NCI-H526 treated with DMSO at 0.1 percent for 48 hours (cell line): Measurements from ENCODE around the gene SPAG17.

Experiments
- DNase-seq: peaks from one replicate; lab custom pipeline; 2025; lab: John Stamatoyannopoulos, UW

The SPAG17 gene

DNA sequence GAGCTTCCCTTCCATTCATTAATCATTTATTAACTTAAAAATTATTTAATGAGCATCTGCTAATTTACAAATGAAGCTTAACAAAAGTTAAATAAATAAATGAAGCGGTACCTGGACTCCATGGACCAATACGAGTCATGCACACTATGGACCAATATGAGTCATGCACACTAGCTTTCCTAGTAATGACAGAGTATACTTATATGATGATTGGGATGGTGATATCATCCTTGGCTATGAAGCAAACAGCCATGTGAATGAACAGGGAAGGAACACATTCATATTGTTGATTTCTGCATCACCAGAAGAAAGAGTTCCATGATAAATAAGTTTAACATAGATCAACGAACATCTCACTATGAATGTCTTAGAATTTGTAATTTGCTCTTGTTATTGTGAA, 109.9 kb downstream of the SPAG17 start:
- no peak for DNase-seq

- no peak for DNase-seq
Observed at GRCh38 chr1:118073648-118074435, 111.2 kb downstream of the SPAG17 start.

GRCh38 chr1:118049981-118050380, 135.0 kb downstream of the SPAG17 start:
- no peak for DNase-seq

DNA sequence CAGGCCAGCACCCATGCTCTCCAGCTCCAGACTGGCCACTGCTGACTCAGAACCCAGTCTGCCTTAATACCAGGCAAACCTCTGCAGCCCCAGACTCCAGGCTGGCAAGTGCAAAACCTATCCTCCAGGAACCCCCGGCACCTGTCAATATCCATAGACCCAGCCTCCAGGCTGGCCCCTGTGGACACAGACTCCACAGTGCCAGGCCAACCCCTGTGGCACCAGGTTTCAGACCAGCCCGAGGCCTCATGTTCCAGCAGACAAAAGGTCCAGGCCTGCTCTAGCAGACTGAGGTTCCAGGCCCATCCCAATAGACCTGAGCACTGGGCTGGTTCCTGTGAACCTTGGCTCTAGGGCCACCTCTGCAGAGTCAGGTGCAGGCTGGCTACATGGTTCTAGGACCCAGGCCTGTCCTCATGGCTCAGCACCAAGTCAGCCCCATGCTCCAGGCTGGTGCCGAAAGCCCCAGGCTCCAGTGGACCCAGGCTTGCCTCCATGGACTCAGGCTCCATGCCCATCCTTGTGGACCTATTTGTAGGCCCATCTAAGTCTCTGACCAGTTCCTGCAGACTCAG, 137.3 kb downstream of the SPAG17 start:
- DNase-seq, result no peak

DNA sequence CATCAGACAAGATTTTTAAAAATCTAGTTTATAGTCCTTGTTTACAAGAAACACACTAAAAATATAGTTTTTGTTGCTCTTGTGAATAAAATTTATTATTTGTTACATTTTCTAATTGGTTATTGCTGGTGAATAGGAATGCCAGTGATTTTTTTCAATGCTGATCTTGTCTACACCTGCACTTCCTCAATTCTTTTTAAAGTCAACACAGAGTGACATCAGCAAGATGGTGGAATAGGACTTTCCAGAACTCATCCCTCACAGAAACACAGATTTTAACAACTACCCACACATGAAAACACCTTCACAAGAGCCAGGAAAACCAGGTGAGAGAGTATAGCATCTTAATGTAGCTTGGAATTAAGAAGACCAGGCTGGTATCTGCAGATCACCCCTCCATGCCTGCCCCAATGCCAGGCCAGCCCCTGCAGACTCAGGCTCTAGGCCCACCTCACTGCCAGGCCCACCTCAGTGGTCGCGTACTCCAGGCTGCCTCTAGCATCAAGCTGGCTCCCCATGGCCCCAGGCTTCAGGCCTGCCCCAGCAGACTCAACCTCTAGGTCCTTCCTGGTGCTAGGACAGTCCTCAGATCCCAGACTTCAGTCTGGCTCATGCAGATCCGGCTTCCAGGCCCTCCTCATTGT, 137.9 kb downstream of the SPAG17 start:
- no peak for DNase-seq

GRCh38 chr1:118043624-118044023, 141.4 kb downstream of the SPAG17 start:
- no peak for DNase-seq

DNA sequence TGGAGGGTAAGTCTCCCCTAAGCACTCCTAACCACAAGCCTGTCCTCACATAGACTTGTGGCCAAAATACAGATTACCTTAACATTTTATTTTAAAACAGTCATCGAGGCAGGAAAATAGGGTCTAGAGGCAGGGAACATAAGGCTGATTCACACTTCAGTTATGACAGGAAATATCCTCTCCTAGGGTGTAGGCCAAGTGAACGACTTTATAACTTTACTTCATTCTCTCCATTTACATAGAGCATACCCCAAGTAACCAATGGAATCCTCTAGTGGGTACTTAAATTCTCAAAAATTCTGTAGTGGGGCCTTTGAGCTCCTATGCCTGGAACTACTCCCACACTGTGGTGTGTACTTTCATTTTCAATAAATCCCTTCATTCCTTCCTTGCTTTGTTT, 142.5 kb downstream of the SPAG17 start:
- DNase-seq, result no peak

- no peak for DNase-seq
Observed at GRCh38 chr1:118039170-118039569, 145.9 kb downstream of the SPAG17 start.

DNA sequence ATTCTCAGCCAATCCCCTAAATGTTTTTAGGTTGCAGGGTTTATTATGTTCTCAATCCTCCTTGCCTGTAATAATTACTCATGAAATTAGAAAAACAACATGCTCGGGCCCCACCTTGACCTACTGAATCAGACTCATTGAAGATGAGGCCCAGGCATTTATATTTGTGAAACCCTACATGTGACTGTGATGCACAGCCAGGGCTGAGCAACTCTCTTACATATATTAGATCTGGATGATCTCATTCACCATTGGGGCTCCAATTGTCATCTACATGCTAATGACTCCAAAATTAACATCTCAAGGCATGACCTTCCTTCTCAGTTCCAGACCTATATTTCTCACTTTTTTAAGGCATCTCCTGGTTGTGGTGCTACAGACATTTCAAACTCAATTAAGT, 152.1 kb downstream of the SPAG17 start:
- DNase-seq, result no peak

DNA sequence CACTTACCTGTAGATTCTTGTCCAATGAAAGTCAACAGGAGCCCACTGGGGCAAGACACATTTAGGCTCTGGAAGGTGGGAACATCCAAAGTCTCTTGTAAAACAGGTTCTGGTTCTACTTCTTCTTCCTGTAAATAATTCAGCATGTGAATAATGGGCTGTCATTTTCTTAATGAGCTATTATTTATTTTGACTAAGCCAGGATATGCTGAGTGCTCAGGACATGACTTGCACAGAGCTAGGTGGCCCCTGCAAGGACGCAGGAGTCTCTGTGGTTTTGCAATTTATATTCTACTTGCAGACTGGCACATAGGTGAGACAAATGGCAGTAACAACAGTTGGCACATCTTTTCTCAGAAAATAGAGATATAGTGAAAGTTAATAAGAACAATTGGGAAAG, 156.8 kb downstream of the SPAG17 start:
- DNase-seq, result no peak

DNA sequence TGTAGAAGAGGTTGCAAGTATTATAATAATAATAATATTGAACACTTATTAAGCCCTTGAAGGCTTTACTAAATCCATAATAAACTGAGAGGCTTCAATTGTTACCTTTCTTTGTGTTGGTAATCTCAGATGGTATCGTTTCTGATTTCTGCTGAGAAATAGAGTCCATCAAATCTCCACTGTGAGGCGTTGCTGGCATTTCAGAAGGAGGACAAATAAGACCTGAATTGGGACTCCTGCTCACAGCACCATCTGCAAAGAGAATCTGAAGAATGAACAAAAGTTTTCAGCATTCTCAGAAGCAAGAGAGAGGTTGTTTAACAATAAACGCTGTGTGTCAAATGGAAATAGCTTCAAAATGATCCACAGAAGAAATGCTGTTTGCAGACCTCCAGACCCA, 161.8 kb downstream of the SPAG17 start:
- no peak for DNase-seq

DNA sequence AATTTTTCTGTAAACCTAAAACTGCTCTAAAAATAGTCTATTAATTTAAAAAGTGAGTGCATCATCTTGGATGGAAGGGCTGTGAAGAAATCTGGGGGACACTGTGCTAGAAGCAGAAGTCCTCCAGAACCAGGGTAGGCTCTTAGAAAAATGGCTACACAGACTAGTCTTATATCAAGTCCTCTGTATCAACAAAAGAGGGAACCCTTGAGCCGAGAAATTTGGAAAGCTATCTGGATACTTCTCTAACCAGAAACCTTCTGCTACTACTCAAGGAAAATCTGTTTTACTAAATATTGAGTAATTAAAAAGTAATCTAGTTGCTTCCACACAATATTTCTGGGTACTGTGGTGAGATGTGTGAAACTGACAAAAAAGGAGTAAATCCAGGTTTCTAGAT, 163.4 kb downstream of the SPAG17 start:
- no peak for DNase-seq

- no peak for DNase-seq
Observed at GRCh38 chr1:118018060-118018459, 167.0 kb downstream of the SPAG17 start.

DNA sequence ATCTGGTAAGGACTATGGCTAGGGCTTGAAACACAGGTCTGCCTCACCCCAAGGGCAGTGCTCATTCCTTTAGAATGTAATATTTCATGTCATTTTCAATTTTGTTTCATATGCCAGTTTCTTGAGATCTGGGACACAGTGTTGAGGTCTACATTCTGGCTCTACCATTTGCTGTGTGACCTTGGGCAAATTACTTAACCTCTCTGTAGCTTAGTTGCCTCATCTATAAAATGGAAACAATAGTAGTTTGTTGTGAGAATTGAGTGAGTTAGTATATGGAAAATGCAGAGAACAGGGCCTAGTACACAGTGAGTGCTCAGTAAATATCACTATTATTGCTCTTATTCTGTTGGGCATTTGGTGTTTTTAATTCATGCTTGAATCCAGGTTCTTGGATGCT, 171.1 kb downstream of the SPAG17 start:
- no peak for DNase-seq

GRCh38 chr1:118013336-118013735, 171.7 kb downstream of the SPAG17 start:
- DNase-seq, result no peak

GRCh38 chr1:118012515-118013124, 172.4 kb downstream of the SPAG17 start:
- DNase-seq, result no peak

GRCh38 chr1:118008011-118008410, 177.0 kb downstream of the SPAG17 start:
- DNase-seq, result no peak

DNA sequence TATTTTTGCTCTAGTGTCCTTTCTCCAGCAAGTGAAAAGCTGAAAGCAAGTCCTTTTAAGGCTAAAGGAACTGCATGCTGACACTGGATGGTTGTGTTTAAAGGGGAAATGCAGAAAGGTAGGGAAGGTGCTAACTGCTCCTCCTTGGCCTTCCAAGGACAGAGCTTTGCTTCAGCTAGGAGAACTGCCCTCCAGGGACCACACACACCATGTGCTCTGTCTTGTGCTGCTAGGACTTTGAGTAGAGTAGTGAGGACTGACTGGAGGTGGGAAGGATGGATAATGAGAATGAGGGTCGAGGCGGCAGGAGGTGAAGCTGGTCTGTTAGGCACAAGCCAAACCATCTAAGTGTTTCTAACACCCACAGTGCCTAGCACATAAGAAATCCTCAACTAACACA, 177.6 kb downstream of the SPAG17 start:
- DNase-seq, result no peak

DNA sequence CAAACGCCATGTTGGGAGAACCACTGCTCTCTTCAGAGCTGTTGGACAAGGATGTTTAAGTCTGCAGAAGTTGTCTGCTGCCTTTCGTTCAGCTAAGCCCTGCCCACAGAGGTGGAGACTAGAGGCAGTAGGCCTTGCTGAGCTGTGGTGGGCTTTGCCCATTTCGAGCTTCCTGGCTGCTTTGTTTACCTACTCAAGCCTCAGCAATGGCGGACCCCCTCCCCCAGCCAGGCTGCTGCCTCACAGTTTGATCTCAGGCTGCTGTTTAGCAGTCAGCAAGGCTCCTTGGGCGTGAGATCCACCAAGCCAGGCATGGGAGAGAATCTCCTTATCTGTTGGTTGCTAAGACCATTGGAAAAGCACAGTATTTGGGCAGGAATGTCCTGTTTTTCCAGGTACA, 180.7 kb downstream of the SPAG17 start:
- DNase-seq, result no peak

- DNase-seq, result no peak
Observed at GRCh38 chr1:117985973-117986372, 199.1 kb downstream of the SPAG17 start.

GRCh38 chr1:117985239-117985638, 199.8 kb downstream of the SPAG17 start:
- DNase-seq, result no peak

- no peak for DNase-seq
Observed at GRCh38 chr1:117981455-117982192, 203.4 kb downstream of the SPAG17 start.
